Dermis blood vessel endothelial cell (primary cell): ENCODE measurements around the gene PI4KA. TPM values are rescaled to one million over a fixed set of nuclear protein-coding genes. Genes with fewer than 3 reads are reported as not detected.
"Not testable (repeated sequence)": the region's sequence is repeated elsewhere in the genome, so short reads cannot be mapped to it uniquely, and the experiment has no call there.

Experiments
- DNase-seq: peaks from one replicate; pipeline ENCODE4 v3.0.0; 2010
- total RNA-seq: library from RNA; depleted of rRNA; stranded (reverse); fragments of >200 nt; gene quantifications from 2 replicates; pipeline ENCODE4 v1.2.3, GENCODE V29; 2014

Gene PI4KA
- total RNA-seq, 1 donor from 2014 or later: 20.3 TPM

DNA sequence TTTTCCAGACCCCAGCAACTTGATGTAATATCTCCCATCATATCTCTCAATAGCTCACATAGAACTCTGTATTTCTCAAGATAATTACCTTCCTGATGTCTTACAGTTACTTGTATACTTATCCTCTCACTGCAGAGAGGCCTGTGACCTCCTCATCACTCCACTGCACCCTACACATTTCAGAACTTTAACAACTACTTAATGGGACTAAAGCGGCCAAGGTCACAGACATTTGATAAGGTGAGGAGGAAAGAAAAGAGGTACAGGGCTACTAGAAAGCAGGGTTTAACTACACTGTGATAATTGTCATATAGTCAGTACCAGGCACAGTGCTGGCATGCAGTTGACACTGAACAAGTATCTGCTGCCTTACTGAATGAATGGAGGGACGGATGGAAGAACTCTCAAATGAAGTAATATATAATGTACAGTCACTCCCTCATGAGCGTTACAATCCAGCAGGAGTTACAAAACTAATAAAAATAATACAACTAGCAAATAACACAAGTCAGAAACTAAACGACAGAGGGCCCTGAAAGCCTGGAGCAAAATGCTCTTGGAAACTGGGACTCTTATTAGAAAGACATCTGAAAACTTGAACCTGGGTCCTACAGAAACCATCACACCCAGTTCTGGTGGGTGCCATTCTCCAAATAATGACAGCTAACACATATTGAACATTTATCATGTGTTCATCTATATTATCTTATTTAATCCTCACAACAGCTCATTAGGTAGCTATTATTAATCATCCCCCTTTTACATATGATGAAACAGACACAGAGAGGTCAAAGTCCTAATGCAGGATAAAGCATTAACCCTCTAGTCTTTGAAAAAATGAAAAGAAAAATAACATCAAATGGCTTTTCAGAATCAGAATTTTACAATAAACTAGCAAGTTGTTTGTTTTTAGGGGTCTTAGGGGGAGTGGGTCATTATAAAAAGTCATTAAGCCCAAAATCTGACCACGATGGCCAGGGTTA lies 14.3 kb downstream of the PI4KA start:
- no peak for DNase-seq

DNA sequence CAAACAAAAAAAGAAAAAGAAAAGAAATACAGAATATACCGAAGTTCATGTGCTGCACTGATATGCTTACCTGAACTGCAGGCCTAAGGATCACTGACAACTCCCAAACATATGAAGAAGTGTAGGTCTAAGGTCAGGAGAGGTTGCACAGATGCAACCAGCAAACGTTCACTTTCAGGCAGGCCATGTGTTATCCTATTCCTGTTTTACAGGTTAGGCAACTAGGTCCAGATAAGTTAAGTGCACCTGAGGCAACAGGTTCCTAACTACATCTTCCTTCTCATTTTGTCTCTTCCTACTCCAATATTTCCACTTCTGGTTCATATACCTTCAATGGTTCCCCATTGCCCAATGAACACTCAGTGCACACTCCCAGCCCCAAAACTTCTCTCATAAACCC lies 15.1 kb downstream of the PI4KA start:
- no peak for DNase-seq

DNA sequence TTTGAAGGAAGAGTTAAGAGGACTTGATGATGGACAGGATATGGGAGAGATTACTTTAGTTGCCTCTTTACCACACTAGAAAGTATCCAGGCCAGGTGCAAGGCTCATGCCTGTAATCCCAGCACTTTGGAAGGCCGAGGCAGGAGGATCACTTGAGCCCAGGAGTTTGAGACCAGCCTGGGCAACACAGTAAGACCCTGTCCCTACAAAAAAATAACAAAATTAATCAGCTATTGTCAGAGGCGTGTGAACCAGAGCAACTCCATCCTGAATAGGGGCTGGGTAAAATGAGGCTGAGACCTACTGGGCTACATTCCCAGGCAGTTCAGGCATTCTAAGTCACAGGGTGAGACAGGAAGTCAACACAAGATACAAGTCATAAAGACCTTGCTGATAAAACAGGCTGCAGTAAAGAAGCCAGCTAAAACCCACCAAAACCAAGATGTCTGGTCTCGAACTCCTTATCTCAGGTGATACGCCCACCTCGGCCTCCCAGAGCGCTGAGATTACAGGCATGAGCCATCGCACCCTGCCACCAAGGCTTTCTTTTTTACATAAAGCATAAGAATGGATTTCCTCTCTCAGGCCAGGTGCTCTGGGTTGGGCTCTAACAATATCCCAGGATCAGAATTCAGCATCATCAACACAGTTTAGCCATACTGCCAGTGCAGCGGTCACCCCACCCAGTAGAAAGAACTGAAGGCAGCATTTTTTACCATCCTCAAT lies 17.8 kb downstream of the PI4KA start:
- no peak for DNase-seq

DNA sequence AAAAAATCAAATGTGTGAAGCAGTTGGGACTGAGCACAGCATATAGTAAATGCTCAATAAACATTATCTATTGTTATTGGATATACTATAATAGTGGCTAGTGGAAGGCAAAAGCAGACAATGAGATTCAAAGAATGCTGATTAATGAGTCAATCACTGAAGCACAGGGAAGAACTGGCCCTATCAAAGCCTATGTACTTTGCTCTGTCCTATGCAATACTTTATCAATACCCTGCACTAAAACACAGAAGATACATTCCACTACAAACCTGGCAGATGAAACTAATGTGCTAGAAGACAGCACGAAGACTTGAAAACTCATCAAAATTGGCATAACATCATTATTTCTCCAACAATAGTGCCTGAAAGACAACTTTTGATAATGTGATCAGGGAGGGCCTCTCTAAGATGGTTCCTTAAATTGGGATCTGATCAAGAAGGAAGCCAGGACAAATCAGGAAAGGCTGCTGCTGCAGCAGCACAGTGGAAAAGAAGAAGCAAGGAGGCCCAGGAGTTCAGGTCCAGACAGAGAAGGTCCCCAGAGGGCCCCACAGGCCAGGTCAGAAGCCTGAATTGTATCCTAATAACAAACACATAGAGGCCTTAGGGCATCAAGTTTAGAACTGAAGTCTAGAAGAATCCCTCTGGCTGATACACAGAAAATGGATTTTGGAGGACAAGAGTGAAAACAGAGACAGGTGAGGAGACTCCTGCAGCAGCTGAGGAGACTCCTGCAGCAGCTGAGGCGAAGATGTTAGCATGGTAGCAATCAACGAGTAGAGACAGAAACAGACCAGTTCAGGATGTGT lies 18.6 kb downstream of the PI4KA start:
- no peak for DNase-seq

DNA sequence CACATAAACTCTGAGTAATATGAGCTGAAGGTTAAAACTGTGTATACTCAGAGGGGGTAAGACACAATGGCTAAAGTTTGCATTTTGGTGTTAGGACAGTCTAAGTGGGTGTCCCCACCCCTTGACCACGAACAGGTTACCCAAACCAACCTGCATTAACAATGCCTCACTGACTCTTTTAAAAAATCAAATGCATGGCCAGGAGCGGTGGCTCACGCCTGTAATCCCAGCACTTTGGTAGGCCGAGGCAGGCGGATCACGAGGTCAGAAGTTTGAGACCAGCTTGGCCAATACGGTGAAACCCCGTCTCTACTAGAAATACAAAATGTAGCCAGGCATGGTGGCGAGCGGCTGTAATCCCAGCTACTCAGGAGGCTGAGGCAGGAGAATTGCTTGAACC lies 19.3 kb downstream of the PI4KA start:
- DNase-seq: not testable (repeated sequence)

DNA sequence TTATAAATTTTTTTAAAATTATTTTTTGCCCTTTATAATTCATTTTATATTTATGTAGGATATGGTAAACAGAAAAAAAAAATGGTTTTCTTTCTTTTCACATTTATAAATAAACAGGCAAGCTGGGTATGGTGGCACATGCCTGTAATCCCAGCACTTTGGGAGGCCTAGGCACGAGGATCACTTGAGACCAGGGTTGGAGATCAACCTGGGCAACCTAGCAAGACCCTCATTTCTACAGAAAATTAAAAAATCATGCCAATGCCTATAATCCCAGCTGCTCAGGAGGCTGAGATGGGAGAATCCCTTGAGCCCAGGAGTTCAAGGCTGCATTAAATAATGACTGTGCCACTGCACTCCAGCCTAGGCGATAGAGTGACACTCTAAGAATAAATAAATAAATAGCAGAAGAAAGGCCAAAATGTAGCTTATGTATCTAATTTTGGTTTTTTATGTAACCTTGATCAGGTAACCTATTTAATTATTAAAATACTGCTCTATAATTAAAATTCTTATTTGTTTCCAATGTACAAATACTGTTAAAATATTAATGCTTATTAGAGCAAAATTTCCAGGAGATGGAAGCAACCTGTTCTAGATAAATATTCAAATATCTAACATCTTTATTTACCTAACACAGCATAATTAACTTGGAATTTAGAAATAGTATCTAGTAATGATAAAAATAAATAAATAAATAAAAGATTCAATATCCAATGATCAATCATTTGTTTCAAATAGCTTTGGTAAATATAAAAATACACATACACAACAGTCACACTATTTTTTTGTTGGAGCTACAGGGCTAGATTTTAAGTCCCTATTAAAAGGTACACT lies 21.4 kb downstream of the PI4KA start:
- DNase-seq: no peak

DNA sequence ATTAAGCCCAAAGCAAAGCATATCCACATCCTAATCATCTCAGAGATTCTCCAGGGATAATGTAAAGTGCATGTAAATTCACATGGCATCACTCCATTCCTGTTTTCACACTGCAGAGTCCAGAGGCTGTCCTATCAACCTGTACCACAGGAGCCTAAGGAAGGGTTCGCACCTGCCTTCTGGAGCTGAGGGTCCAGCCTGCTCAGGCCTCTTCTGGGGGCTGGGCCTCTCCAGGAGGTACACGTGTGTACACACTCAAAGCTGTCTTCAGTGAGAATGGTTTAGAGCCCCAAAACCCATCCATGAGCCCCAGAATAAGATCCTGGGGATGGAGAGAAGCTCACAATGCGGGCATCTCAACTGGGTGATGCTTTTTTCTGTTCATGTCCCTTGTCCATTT lies 23.9 kb downstream of the PI4KA start:
- DNase-seq: no peak

DNA sequence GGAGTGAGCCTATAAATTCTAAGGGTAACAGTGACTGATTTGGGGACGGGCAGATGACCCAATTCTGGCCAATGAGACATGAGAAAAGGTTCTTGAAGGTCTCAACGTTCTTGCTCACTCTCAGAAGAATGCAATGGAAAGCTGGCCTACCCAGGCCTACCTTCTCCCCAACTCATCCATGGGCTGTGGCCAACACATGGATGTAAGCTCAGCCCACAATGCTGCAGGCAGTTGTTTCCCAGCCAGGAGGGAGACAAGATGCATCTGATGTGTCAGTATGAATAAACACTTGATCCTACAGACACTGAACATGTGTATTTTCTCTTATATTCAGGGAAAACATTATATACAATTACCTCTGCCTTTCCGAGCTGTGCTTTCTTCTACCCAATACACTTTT lies 24.4 kb downstream of the PI4KA start:
- DNase-seq: no peak

DNA sequence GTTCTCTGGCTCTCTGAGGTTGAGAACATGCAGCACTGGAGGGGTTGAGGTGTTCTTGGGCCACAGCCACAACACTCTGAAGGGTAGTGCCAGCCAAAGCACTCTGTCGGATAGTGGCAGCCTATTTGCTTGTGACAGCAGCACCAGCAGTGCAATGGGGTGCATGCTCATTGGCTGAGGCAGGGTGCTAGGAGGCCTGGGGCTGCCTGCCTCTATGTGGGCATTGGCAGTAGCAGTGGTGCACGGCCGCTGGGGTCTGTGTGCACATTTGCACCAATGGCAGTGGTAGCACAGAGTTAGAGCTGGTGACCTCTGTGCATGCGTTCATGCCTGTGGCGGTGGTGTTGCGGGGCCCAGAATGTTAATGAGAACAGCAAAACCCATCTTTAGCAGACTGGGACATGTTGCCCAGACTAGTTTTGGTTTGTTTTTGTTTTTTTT lies 25.4 kb downstream of the PI4KA start:
- no peak for DNase-seq

DNA sequence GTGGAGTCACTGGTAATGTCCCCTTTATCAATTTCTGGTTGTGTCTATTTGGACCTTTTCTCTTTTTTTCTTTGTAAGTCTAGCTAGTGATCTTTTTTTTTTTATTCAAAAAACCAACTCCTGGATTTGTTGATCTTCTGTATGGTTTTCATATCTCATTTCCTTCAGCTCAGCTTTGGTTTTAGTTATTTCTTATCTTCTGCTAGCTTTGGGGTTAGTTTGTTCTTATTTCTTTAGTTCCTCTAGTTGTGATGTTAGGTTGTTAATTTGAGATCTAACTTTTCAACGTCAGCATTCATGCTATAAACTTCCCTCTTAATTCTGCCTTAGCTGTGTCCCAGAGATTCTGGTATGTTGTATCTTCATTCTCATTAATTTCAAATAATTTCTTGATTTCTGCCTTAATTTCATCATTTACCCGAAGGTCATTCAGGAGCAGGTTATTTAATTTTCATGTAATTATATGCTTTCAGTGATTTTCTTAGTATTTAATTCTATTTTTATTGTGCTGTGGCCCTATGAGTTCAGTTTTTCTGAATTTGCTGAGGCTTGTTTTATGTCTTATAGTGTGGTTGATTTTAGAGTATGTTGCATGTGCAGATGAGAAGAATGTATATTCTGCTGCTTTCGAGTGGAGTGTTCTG lies 29.0 kb downstream of the PI4KA start:
- no peak for DNase-seq

DNA sequence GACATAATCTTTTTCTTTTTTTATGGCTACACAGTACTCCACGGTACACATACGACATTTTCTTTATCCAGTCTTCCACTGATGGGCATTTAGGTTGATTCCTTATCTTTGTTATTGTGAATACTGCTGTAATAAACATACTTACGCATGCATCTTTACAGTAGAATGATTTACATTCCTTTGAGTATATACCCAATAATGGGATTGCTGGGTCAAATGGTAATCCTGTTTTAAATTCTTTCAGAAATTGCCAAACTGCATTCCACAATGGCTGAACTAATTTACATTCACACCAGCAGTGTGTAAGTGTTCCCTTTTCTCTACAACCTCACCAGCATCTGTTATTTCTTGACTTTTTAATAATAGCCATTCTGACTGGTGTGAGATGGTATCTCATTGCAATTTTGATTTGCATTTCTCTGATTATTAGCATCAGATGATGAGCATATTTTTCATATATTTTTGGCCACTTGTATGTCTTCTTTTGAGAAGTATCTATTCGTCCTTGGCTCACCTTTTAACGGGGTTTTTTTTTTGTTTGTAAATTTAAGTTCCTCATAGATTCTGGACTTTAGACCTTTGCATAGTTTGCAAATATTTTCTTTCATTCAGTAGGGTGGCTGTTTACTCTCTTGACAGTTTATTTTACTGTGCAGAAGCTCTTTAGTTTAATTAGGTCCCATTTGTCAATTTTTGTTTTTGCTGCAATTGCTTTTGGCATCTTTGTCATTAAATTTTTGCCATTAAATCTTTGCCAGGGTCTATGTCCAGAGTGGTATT lies 32.0 kb downstream of the PI4KA start:
- not testable (repeated sequence) for DNase-seq

DNA sequence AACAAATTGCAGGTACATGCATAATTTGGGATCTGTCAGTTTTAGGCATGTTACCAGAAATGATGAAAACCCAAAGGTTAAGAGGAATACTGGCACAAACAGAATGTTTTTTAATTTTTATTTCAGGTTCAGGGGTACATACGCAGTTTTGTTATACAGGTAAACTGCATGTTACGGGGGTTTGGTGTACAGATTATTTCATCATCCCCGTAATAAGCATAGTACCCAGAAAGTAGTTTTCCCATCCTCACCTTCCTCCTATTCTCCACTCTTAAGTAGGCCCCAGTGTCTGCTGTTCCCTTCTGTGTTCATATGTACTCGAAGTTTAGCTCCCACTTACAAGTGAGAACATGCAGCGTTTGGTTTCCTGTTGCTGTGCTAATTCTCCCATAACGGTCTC lies 33.0 kb downstream of the PI4KA start:
- no peak for DNase-seq

DNA sequence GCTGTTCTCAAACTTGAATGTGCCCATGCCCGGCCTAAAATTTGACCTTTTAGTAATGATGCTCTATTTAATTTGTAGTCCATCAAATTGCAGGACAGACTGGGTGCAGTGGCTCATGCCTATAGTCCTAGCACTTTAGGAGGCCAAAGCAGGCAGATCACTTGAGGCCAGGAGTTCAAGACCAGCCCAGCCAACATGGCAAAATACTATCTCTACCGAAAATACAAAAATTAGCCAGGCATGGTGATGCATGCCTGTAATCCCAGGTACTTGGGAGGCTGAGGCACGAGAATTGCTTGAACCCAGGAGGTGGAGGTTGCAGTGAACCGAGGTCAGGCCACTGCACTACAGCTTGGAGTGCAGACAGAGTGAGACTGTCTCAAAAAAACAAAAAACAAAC lies 33.4 kb downstream of the PI4KA start:
- not testable (repeated sequence) for DNase-seq

DNA sequence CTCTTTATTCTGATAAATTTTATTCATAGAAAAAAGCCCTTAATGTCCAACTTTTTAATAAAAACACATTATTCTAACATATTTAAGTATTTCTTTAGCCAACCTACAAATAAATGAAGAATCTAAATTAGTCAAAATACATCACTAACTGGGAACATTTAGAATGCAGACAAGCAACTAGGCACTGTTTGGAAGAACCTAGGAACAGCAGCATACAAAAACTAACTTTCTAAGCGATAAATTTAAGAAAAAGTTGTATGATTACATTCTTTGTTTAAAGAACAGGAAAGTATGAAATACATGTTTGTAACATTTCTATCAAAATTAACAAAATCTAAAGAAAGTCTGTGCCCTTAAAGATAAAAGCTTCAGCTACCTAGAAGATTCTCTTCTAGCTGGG lies 35.3 kb downstream of the PI4KA start:
- DNase-seq: no peak

DNA sequence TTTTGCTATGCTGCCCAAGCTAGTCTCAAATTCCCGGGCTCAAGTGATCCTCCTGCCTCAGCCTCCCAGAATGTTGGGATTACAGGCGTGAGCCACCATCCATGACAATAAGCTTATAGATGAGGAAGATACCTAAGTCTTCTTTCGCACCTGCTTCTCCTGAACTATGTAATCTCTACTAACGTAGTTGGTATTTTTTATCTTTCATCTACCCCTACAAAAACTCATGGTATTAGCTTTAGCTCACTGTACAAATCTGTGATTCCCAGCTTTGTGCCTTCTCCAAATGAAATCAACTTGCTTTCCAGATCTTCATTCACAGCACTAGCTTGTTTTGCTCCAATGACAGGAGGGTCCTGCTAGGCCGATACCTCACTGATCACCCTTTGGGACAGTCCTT lies 36.4 kb downstream of the PI4KA start:
- DNase-seq: no peak

DNA sequence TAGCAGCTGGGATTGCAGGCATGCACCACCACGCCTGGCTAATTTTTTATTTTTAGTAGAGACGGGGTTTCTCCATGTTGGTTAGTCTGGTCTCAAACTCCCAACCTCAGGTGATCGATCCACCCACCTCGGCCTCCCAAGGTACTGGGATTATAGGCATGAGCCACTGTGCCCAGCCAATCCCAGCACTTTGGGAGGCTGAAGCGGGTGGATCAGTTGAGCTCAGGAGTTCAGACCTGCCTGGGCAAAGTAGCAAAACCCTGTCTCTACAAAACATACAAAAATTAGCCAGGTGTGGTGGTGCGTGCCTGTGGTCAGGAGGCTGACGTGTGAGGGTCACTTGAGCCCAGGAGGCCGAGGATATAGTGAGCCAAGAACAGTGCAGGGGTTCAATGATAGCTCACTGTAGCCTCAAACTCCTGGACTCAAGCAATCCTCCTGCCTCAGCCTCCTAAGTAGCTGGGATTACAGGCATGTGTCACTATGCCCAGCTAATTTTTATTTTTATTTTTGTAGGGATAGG lies 36.8 kb downstream of the PI4KA start:
- DNase-seq: not testable (repeated sequence)

DNA sequence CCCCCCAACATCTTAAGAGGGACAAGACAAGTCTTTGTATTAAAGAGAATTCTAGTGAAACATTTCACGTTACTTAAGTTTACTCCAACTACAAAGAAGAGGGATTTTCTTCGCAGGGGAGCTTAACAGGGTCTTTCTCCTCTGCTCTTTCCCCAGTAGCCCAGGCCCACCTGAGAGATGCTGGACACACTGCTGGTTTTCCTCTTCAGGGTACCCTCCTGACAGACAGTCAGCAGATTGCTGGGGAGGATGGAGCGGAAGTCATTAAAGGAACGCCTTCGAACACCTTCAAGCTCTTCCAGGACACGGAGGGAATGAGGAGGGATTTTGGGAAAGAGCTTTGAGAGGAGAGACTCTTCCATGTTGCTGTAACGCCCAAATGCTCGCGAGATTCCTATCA lies 39.1 kb downstream of the PI4KA start:
- DNase-seq: no peak

DNA sequence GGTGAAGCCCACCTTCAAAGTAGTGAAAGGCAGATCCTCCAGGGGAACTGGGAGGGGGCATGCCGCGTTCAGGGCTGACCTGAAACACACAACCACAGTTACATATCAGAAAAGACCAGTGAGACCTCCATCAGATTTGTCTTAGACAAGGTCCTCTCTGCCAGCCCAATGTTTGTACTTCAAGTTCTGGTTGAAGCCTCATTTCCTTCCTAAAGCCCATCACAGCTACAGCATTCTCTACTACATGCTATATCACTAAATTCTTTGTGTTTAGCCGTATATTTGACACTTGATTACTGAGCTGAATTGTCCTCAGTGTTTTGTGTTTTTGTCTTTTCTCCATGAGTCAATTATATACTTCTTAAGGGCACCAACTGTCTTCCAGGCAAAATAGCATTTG lies 40.1 kb downstream of the PI4KA start:
- DNase-seq: no peak

DNA sequence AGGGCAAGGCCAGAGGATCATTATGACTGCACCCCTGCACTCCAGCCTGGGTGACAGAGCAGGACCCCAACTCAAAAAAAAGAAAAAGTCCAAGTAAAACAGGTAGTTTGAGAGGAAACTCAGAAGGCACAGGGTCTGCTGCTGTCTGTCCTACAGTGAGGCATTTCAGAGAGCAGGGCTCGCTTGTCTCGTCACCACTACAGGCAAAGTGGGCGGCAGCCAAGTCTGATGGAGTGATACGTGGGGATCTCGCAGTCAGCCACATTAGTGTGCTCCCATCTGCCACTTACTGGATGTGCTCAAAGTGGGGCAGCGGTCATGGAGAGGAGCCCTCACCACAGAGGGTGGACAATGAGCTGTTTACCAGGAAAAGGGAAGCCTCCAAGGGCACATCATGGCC lies 42.1 kb downstream of the PI4KA start:
- DNase-seq: no peak

DNA sequence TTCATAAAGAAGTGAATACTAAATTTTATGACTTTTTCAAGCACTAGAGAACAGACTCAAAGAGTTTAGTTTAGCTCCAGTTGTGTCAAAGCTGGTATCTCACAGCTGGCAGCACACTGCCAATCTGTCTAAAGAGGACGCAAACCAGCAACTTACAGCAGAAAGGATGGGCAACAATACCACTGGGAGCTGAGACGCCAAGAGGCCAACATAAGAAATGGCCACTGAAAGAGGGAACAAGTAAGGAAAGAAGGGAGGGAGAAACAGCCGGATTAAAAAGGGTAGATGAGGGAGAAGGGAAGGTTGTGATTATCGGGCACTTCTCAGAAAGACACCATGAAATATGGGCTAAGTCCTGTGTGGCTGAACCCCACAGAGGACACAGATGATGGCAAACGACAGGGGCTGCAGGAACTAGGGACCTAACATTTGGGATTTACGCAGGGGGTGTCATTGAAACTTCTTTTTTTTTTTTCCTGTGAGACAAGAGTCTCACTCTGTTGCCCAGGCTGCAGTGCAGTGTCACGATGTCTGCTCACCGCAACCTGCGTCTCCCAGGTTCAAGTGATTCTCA lies 43.0 kb downstream of the PI4KA start:
- DNase-seq: no peak
